ENCODE results near the gene STX8. TPM values are rescaled to one million over a fixed set of nuclear protein-coding genes. Genes with fewer than 3 reads are reported as not detected.

The STX8 gene
- total RNA-seq, 1 donor, result 77.5 TPM

DNA sequence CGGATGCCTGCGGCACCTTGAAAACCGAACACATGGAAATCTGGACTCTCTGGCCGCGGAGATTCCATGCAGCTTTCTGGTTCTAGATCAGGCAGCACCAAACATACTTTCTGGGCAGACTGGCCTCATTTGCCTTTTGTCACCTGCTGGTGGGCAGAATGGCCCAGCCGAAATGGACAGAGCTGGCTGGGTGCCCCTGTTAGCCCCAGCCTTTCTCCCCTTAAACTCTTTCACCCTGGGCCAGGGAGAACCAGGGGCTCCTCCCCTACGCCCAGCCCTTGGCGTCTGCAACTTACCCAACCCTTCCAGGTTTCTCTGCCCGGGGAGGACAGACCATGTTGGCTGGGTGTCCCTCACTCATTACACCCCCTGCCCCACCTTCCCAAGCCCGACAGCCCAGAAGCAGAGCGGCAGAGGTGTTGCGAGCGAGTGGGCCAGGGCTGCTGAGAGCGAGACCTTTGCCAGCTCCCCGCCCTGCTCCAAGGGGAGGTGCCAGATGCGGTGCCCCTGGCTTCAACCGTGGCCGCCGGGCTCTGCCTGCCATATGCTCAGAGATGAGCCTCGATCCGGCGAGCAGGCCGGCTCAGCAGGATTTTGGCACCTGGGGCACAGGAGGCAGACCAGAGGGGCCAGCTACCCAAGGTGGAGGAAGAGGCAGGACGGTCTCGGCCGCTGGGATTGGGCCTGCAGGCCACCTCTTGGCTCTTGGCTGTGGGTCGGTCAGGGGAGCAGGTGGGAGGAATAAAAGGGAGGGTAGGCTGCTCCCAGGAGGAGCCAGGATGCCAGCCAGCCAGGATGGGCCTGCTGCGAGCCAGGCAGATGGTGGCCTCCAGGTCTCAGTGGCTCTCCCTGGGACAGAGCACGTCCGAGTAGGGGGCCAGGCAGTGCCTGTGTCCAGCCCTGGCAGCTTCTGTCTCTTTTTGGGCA lies 363.0 kb downstream of the STX8 start:
- no peak for DNase-seq (ENCODE audit: low read depth)
- H3K4me3 ChIP-seq (ENCODE audit: low read depth, low read length), result no peak overlapping the region
- TF ChIP-seq, protein P1, sequence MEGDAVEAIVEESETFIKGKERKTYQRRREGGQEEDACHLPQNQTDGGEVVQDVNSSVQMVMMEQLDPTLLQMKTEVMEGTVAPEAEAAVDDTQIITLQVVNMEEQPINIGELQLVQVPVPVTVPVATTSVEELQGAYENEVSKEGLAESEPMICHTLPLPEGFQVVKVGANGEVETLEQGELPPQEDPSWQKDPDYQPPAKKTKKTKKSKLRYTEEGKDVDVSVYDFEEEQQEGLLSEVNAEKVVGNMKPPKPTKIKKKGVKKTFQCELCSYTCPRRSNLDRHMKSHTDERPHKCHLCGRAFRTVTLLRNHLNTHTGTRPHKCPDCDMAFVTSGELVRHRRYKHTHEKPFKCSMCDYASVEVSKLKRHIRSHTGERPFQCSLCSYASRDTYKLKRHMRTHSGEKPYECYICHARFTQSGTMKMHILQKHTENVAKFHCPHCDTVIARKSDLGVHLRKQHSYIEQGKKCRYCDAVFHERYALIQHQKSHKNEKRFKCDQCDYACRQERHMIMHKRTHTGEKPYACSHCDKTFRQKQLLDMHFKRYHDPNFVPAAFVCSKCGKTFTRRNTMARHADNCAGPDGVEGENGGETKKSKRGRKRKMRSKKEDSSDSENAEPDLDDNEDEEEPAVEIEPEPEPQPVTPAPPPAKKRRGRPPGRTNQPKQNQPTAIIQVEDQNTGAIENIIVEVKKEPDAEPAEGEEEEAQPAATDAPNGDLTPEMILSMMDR (IDR thresholded peaks at IDR 0.05; ENCODE audit: insufficient read depth, low read length), result no peak

DNA sequence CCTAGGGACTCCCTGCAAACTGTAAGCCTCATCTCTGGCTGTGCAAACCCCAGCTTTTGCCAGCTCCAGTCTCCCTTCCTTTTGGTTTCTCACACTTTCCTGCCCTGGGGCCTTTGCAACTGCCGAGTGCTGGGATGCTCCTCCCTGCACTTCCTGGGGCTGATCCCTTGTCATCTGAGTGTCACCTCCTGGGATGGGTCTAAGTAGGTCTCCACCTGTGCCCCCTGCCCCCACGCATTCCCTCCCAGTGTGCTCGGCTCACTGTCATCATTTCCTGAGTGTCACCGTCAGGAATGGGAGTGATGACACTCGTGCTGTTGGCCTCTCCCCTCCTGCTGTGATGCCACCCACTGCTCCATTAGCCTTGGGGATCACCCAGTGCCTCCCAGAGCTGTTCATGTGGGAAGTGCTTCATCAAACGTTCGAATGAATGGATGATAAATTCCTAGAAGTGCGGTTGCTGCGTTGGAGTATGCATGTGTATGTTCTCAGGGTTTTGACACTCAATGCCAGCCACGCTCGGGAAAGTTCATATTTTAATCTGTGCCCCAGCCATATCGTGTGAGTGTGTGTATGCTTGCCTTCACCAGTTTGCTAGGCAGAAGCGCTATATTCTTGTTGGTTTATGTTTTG lies 364.4 kb downstream of the STX8 start:
- DNase-seq (ENCODE audit: low read depth), result no peak
- H3K4me3 ChIP-seq (ENCODE audit: low read depth, low read length), result no peak overlapping the region
- TF ChIP-seq, protein P1 (IDR thresholded peaks at IDR 0.05; ENCODE audit: insufficient read depth, low read length), result no peak

- DNase-seq (ENCODE audit: low read depth), result no peak
- TF ChIP-seq, protein P1 (IDR thresholded peaks at IDR 0.05; ENCODE audit: insufficient read depth, low read length), result no peak
- no peak overlapping the region for H3K4me3 ChIP-seq (ENCODE audit: low read depth, low read length)
Observed at GRCh38 chr17:9209781-9210370, 365.7 kb downstream of the STX8 start.

GRCh38 chr17:9209347-9209746 lies 366.3 kb downstream of the STX8 start:
- H3K4me3 ChIP-seq (ENCODE audit: low read depth, low read length), result no peak overlapping the region
- TF ChIP-seq, protein P1 (IDR thresholded peaks at IDR 0.05; ENCODE audit: insufficient read depth, low read length), result no peak
- no peak for DNase-seq (ENCODE audit: low read depth)

GRCh38 chr17:9208381-9209105 lies 367.1 kb downstream of the STX8 start:
- TF ChIP-seq, protein P1 (IDR thresholded peaks at IDR 0.05; ENCODE audit: insufficient read depth, low read length), result no peak
- H3K4me3 ChIP-seq (ENCODE audit: low read depth, low read length), result no peak overlapping the region
- no peak for DNase-seq (ENCODE audit: low read depth)

GRCh38 chr17:9206741-9207332 lies 368.8 kb downstream of the STX8 start:
- DNase-seq (ENCODE audit: low read depth), result peak; percentile 5
- TF ChIP-seq, protein P1 (IDR thresholded peaks at IDR 0.05; ENCODE audit: insufficient read depth, low read length), result no peak
- no peak overlapping the region for H3K4me3 ChIP-seq (ENCODE audit: low read depth, low read length)
